SK-N-SH treated with all-trans-retinoic acid at 6 μM for 48 hours (cell line): ENCODE measurements around the gene MRPL19.

Experiments used
- ATAC-seq: fragments of 200-7000 bp; cut with Tn5 transposase; 3 replicates; pipeline ENCODE4 v1.9.1; 2020; ENCODE audit warnings: mild to moderate bottlenecking, moderate library complexity
- BACH2 ChIP-seq: fragments of 250-450 bp; sonication (Bioruptor Pico); IDR thresholded peaks from 2 replicates; pipeline ENCODE4 v1.9.0; 2021; ENCODE audit warnings: mild to moderate bottlenecking, borderline replicate concordance
- CSDC2 ChIP-seq: fragments of 250-450 bp; sonication (Bioruptor Pico); IDR thresholded peaks from 2 replicates; pipeline ENCODE4 v1.5.0; 2020; ENCODE audit warnings: mild to moderate bottlenecking, moderate library complexity
- SNAI2 ChIP-seq: fragments of 250-450 bp; sonication (Bioruptor Pico); IDR thresholded peaks from 2 replicates; pipeline ENCODE4 v1.5.0; 2020; ENCODE audit warnings: mild to moderate bottlenecking, moderate library complexity
- ZNF565 ChIP-seq: fragments of 450-650 bp; formaldehyde crosslinking; conservative IDR thresholded peaks from 2 replicates; pipeline ENCODE4 v1.5.0; 2020; ENCODE audit warnings: low read depth, mild to moderate bottlenecking, moderate library complexity
- ZNF70 ChIP-seq: fragments of 450-650 bp; formaldehyde crosslinking; IDR thresholded peaks from 2 replicates; pipeline ENCODE4 v1.5.0; 2020; ENCODE audit warnings: mild to moderate bottlenecking, moderate library complexity
- ZNF8 ChIP-seq: fragments of 450-650 bp; formaldehyde crosslinking; IDR thresholded peaks from 2 replicates; pipeline ENCODE4 v1.5.0; 2020; ENCODE audit warnings: mild to moderate bottlenecking, moderate library complexity
- TF ChIP-seq, protein P1 (sequence below): fragments of 250-450 bp; sonication (Bioruptor Pico); IDR thresholded peaks from 2 replicates; pipeline ENCODE4 v1.8.0; 2021; ENCODE audit warnings: low read depth, mild to moderate bottlenecking, moderate library complexity, borderline replicate concordance

Gene MRPL19

DNA sequence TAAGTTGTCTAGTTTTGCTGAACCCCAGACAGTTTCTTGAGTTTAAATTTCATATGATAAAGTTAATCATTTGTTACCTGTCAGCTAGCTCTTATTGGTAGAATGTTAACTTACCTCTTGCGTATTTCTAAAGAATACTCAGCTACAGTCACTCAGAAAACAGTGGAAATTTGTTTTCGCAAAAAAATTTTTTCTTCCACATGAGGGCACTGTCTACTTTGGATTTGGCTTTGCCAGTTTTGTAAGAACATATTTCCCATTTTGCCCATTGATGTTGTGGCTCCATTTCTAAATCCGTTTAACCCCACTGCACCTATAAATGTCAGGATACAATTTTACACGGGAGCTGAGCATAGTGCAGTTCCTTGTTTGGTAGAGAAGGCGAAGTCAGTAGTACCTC is 83.3 kb downstream of the MRPL19 start:
- ATAC-seq, result no peak
- no peak for TF ChIP-seq ZNF565 (CRISPR knock-in tag)
- TF ChIP-seq ZNF8 (CRISPR knock-in tag), result no peak

DNA sequence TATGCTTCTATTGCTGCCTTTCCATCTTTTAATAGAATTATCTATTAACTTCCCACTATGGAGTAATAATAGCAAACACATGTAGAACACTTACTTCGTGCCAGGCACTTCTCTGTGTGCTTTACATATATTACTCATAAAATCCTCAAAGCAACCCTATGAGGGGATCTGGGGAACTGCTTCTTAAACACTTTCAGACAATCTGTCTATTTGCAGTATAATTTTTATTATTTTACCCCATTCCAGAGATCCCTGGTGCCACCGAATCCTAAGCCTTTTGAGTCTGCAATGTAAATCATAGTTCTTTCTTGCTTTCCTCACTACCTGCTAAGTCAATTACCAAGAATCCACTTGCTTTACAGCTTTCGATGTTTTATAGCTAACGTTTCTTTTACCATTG is 89.7 kb downstream of the MRPL19 start:
- ATAC-seq, result no peak
- TF ChIP-seq BACH2 (CRISPR knock-in tag) (no peak), SNAI2 (CRISPR knock-in tag) (no peak), ZNF8 (CRISPR knock-in tag) (no peak), ZNF70 (CRISPR knock-in tag) (no peak)
- TF ChIP-seq, protein P1, sequence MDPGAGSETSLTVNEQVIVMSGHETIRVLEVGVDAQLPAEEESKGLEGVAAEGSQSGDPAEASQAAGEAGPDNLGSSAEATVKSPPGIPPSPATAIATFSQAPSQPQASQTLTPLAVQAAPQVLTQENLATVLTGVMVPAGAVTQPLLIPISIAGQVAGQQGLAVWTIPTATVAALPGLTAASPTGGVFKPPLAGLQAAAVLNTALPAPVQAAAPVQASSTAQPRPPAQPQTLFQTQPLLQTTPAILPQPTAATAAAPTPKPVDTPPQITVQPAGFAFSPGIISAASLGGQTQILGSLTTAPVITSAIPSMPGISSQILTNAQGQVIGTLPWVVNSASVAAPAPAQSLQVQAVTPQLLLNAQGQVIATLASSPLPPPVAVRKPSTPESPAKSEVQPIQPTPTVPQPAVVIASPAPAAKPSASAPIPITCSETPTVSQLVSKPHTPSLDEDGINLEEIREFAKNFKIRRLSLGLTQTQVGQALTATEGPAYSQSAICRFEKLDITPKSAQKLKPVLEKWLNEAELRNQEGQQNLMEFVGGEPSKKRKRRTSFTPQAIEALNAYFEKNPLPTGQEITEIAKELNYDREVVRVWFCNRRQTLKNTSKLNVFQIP (CRISPR knock-in tag), result no peak

DNA sequence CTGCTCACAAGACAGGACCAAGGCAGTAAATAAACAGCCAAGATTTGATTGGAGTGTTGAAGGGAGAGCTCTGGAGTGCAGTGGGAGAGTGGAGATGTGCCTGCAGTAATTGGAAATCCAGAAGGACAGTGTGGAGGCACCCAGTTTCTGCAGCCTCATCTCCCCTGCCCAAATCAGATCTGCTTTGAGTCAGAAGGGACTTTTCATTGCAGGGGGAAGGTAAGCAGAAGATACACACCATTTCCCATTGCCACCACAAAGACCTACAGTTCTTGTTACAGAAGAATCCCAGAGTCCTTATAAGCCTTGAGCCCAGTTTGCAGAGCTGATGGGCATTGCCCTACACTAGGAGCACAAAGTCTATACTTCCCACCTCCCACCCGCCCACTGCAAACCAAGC is 91.4 kb downstream of the MRPL19 start:
- no peak for TF ChIP-seq CSDC2 (CRISPR knock-in tag)
- ATAC-seq, result no peak
